Keratinocyte (primary cell): ENCODE measurements around the gene TMEM86A.
A peak's percentile ranks its signal among the peaks of the same experiment; 100 is the strongest.

Experiments
- CTCF ChIP-seq, 3 experiments: IDR thresholded peaks in 1 of 3; conservative IDR thresholded peaks in 1 of 3; optimal IDR thresholded peaks in 1 of 3; 2 replicates in 2 of 3; 3 replicates in 1 of 3; pipeline versions ENCODE3 to v1.5.1; 2011; ENCODE audit warnings: low read length in 3 of 3, mild to moderate bottlenecking in 3 of 3, moderate library complexity in 2 of 3, control low read depth in 1 of 3, inconsistent platforms in 1 of 3; ENCODE audit not compliant: insufficient read depth in 2 of 3; ENCODE audit errors: extremely low read depth in 1 of 3
- EZH2 ChIP-seq: IDR thresholded peaks from one replicate; pipeline ENCODE4 v1.6.1; 2012; ENCODE audit warnings: inconsistent platforms, mild to moderate bottlenecking, low read length, moderate library complexity

DNA sequence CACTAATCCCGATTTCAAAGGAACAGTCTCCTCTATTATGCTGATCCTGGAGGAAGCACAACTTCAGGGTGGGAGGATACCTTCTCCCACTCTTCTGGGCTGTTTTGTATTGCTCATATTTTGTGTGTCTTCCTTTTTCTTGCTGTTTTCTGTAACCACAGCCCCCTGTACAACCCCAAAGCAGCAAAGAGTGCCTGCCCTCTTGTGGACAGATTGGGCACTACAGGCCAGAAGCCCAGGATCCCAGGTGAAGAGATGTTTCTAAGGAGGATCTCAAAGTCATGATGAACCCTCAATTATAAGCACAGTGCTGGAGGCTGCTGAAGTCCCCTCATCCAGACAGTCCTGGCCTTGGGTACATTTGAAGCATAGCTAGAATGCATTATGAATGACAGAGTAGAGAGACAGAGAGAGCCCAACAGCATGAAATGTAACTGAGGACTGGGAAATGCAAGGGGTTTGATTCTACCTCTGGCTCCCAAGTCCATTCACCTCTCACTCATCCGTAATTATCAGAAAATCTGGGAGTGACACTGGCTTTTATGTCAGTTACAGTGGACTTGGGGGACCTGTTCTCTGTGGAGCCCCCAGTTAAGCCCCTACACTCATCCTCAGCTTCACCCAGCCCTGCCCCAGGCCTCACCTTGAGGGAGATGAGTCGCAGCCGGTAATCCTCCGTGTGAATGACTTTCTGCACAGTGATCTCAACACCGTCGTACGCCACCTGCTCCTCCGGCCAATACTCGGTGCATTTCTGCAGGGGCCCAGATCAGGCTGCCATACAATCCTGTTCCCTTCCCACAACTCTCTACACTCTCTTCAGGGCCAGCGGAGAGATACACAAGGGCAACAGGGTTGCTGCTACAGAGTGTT is 33.6 kb downstream of the TMEM86A start:
- TF ChIP-seq CTCF (optimal IDR thresholded peaks at IDR 0.05 in 1 of 3, IDR thresholded peaks at IDR 0.05 in 1 of 3, conservative IDR thresholded peaks at IDR 0.05 in 1 of 3; ENCODE audit: extremely low read depth in 1 of 3, insufficient read depth in 2 of 3, low read length in 3 of 3) (peak; percentile 83 to 99 (median 95)), EZH2 (no peak)
